Fibroblast of skin of right quadriceps (primary cell): ENCODE measurements around the gene RBM6.
"Not testable (repeated sequence)": the region's sequence is repeated elsewhere in the genome, so short reads cannot be mapped to it uniquely, and the experiment has no call there.

Experiments used
- DNase-seq: peaks from one replicate; pipeline ENCODE4 v3.0.0-alpha.2; 2013

The RBM6 gene, protein sequence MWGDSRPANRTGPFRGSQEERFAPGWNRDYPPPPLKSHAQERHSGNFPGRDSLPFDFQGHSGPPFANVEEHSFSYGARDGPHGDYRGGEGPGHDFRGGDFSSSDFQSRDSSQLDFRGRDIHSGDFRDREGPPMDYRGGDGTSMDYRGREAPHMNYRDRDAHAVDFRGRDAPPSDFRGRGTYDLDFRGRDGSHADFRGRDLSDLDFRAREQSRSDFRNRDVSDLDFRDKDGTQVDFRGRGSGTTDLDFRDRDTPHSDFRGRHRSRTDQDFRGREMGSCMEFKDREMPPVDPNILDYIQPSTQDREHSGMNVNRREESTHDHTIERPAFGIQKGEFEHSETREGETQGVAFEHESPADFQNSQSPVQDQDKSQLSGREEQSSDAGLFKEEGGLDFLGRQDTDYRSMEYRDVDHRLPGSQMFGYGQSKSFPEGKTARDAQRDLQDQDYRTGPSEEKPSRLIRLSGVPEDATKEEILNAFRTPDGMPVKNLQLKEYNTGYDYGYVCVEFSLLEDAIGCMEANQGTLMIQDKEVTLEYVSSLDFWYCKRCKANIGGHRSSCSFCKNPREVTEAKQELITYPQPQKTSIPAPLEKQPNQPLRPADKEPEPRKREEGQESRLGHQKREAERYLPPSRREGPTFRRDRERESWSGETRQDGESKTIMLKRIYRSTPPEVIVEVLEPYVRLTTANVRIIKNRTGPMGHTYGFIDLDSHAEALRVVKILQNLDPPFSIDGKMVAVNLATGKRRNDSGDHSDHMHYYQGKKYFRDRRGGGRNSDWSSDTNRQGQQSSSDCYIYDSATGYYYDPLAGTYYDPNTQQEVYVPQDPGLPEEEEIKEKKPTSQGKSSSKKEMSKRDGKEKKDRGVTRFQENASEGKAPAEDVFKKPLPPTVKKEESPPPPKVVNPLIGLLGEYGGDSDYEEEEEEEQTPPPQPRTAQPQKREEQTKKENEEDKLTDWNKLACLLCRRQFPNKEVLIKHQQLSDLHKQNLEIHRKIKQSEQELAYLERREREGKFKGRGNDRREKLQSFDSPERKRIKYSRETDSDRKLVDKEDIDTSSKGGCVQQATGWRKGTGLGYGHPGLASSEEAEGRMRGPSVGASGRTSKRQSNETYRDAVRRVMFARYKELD

GRCh38 chr3:49939858-49940666 lies at the start of gene RBM6:
TSS of gene RBM6 (plus strand) at chr3:49940150. CDS start at chr3:49962642, 22,492 bp downstream.
- DNase-seq = peak; percentile 97

DNA sequence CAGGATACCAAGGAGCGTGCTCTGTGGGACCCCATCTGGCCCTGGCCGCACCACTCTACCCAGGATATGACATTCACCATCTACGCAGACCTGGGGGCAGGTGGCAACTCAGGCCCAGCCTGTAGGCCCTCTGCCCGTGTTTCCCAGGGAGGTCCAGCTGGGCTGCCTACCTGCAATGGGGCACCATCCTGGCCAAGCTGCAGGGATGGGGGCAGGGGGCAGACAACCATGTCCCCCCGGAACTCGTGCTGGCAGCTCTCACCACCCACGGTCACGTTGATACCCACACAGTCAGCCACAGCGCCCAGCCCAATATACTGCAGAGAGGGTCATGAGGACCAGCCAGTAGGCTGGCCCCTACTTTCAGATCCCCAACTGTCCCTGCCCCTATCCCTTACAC lies 44.2 kb upstream of the RBM6 start:
- no peak for DNase-seq

GRCh38 chr3:49896345-49896744 lies 43.6 kb upstream of the RBM6 start:
- DNase-seq = no peak

- no peak for DNase-seq
Measured at GRCh38 chr3:49898991-49899390, 41.0 kb upstream of the RBM6 start.

DNA sequence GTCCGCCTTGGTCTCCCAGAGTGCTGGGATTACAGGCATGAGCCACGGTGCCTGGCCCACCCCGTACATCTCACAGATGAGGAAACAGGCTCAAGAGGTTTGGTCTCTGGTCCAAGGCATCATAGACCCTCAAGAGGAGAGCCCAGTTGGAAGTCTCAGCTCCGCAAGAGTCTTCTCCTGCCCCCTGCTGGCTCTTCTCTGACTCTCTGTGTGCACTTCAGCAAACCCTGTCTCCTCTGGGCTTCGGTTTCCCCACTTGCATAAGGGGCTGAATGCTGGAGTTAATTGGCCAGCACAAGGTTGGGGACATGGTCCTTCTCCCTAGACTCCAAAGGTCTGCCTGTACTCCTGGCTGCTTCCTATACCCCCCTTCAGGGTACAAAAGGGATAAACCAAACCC lies 40.1 kb upstream of the RBM6 start:
- DNase-seq = no peak

- DNase-seq = no peak
Measured at GRCh38 chr3:49900491-49901153, 39.3 kb upstream of the RBM6 start.

- no peak for DNase-seq
Measured at GRCh38 chr3:49901366-49902339, 38.3 kb upstream of the RBM6 start.

- DNase-seq = no peak
Measured at GRCh38 chr3:49902511-49903345, 37.2 kb upstream of the RBM6 start.

DNA sequence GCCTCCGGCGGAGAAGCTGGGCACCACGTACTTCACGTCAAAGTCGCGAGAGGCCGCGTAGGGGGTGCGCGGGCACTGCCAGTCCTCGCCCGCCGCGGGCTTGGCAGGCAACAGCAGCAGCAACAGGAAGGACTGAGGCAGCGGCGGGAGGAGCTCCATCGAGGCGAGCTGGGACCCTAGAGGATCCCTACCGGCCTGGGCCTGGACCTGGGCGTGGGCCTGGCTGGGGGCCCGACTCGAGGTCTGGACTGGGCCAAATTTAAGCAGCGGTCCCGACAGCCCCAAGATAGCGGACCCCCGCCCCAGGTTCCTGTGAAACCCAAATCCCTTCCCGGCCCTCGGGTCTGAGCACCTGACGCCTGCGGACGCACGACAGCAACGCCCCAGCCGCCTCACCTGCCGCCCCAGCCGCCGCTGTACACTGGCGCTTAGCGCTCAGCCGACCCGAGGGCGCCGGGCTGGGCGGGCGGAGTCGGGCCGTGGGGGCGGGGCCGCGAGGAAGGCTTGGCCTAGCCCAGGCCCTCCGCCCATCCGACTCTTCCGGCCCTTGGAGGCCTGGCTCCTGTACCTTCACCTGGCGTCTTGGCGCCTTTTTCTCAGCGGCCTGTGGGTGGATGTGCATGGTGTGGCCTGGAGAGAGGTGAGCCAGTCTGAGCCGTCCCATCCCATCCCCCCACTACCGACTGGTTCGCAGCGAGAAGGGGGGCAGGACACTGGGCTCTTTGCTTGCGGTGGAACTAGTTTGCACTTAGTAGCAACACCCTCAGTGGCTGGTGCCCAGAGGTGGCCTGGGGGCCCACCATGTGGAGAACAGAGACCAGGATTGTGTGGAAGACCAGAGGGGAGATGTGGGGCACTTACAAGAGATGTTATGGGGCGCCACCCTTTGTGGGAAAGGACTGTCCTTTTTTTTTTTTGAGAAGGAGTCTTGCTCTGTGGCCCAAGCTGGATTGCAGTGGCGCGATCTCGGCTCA lies 36.2 kb upstream of the RBM6 start, which contains the start of gene MST1R:
Gene MST1R (minus strand): TSS at position 423 of the 974 bp plus-strand sequence. CDS start 264 bp downstream, at position 159.
- peak; percentile 19 for DNase-seq

GRCh38 chr3:49904448-49904847 lies 35.5 kb upstream of the RBM6 start:
- DNase-seq = not testable (repeated sequence)

DNA sequence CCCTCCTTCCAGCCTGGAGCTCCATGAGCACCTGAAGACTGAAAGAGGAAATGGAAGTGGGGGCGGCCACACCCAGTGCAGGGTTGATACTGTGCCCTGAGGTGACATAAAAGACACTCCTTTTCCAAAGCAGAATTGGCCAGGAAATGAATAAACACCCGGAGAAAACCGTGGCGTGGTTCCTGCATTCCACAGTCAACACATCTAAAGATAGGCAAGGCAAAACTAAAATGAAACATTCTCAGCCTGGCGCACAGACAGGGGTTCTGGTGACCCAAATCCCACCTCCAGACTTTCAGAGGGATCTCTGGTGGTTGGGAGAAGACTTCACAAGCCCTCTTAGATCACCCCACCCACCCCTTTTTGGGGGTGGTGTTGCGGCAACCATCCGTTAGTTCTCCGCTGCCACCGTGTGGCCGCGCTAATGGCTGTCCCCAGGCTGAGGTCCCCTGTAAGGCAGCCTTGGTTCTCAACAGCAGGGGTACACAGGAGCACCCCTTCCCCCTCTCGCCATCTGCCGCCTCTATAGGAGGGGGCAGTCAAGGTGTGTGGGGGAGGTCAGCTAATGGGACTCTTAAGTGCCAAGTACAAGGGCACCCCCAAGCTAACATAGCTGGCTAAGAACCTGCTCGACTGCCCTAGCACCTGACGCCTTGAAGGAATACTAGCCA lies 33.7 kb upstream of the RBM6 start:
- peak; percentile 45 for DNase-seq

- no peak for DNase-seq
Measured at GRCh38 chr3:49908373-49909199, 31.4 kb upstream of the RBM6 start.

DNA sequence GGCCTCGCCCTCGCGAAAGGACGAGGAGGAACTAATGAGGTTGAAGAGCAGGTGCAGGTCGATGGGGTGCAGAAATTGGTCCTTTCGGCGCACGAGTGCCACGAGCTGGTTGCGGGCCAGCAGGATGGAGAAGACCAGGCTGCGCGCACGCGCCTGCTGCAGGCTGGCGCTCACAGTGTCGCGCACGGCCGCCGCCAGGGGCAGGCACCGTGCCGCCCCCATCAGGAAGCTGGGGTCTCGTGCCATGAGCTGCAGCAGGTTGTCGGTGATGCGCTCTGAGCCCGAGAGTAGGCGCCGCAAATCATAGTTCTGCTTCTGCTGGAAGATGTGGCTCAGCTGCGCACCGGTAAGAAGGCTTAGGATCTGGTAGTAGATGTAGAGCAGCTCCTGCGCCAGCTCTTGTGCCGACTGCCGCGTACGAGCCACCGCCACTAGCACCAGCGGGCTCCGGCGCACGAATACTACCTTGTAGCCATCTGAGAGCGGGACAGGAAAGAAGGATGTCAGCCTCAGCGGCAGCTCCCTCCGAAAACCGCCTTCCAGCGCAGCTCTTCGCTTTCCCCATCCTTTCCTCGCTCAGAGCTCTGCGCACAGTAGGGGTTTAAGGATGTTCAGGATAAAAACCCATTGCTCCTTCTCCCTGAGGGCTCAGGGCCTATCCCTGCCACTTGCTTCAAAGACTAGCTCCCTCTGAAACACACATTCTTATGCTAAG lies 29.4 kb upstream of the RBM6 start:
- DNase-seq = no peak

DNA sequence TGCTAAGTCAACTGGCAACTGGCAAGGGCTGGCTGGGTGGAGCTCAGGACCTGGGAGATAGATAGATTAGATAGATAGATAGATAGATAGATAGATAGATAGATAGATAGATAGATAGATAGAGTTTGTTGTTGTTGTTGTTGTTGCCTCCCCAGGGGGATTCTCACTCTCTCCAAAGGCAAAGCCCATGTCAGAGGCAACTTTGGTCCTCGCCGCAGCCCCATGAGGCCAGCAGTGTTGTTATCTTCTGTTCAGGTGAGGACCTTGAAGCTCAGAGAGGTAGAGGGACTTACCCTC lies 28.9 kb upstream of the RBM6 start:
- no peak for DNase-seq

GRCh38 chr3:49911611-49912010 lies 28.3 kb upstream of the RBM6 start:
- DNase-seq = no peak

GRCh38 chr3:49912881-49913281 lies 27.1 kb upstream of the RBM6 start:
- no peak for DNase-seq
